ENCODE results near the gene TPRA1. TPM values are rescaled to one million over a fixed set of nuclear protein-coding genes. Genes with fewer than 3 reads are reported as not detected.

The TPRA1 gene
- total RNA-seq, 2 experiments from 2014 or later: 26.6 to 28.0 TPM

- no peak for TF ChIP-seq CTCF (IDR thresholded peaks at IDR 0.05)
- DNase-seq: no peak
- peaks cover 89% of the 10 kb centered on the region for H3K36me3 Mint-ChIP-seq (ENCODE audit: low read depth)
- ChIA-PET POLR2A (interaction anchor here (1.6 to 8.2 kb wide), 2 partner anchors 8 to 16 kb away, joined by 3 to 74 read pairs; partner anchors contain the start of gene MCM2), CTCF (no interaction called here)
- ATAC-seq: no peak
- H3K4me3 Mint-ChIP-seq: no peak overlapping the region
- no peaks in the 10 kb centered on the region for H3K9me3 Mint-ChIP-seq
- no peak overlapping the region for H3K27ac Mint-ChIP-seq
- H3K4me1 Mint-ChIP-seq (ENCODE audit: low read depth): peaks cover 10% of the 10 kb centered on the region
- intact Hi-C loops (cut with micrococcal nuclease): no loop called here
- H3K27me3 Mint-ChIP-seq: no peaks in the 10 kb centered on the region
Observed at GRCh38 chr3:127613406-127613805, 22.9 kb upstream of the TPRA1 start.

- ATAC-seq (no peak), DNase-seq (no peak)
- H3K9me3 Mint-ChIP-seq: no peaks in the 10 kb centered on the region
- no peak for TF ChIP-seq CTCF (IDR thresholded peaks at IDR 0.05)
- H3K36me3 Mint-ChIP-seq (ENCODE audit: low read depth): peaks cover 89% of the 10 kb centered on the region
- intact Hi-C loops (cut with micrococcal nuclease): no loop called here
- H3K27me3 Mint-ChIP-seq: no peaks in the 10 kb centered on the region
- H3K4me3 Mint-ChIP-seq: no peak overlapping the region
- no peak overlapping the region for H3K27ac Mint-ChIP-seq
- CTCF ChIA-PET: no interaction called here
- POLR2A ChIA-PET: interaction anchor here (0.6 to 8.2 kb wide), 3 partner anchors 9 to 25 kb away, joined by 3 to 74 read pairs (median 3); partner anchors contain the start of gene MCM2
- peaks cover 10% of the 10 kb centered on the region for H3K4me1 Mint-ChIP-seq (ENCODE audit: low read depth)
Observed at GRCh38 chr3:127612966-127613365, 22.4 kb upstream of the TPRA1 start.

- ChIA-PET CTCF (interaction anchor here (1.3 kb wide), 1 partner anchor 36 kb away, joined by 4 read pairs; no protein-coding TSS in a partner anchor), POLR2A (interaction anchor here (0.7 to 8.2 kb wide), 9 partner anchors 9 to 345 kb away, joined by 3 to 74 read pairs (median 6); partner anchors contain the start of gene MCM2)
- Mint-ChIP-seq H3K36me3 (ENCODE audit: low read depth) (peaks cover 90% of the 10 kb centered on the region), H3K27me3 (no peaks in the 10 kb centered on the region), H3K4me3 (no peak overlapping the region), H3K4me1 (ENCODE audit: low read depth) (peaks cover 7% of the 10 kb centered on the region), H3K9me3 (no peaks in the 10 kb centered on the region), H3K27ac (no peak overlapping the region)
- intact Hi-C loops (cut with micrococcal nuclease): no loop called here
- no peak for TF ChIP-seq CTCF (IDR thresholded peaks at IDR 0.05)
- no peak for DNase-seq
- ATAC-seq: no peak
Observed at GRCh38 chr3:127611251-127611650, 20.7 kb upstream of the TPRA1 start.

- H3K4me3 Mint-ChIP-seq: no peak overlapping the region
- H3K9me3 Mint-ChIP-seq: no peaks in the 10 kb centered on the region
- DNase-seq: no peak
- H3K4me1 Mint-ChIP-seq (ENCODE audit: low read depth): peaks cover 7% of the 10 kb centered on the region
- peaks cover 88% of the 10 kb centered on the region for H3K36me3 Mint-ChIP-seq (ENCODE audit: low read depth)
- POLR2A ChIA-PET: interaction anchor here (1.5 to 8.2 kb wide), 6 partner anchors 8 to 21 kb away, joined by 6 to 74 read pairs (median 12); partner anchors contain the start of gene MCM2
- TF ChIP-seq CTCF (IDR thresholded peaks at IDR 0.05): no peak
- H3K27me3 Mint-ChIP-seq: no peaks in the 10 kb centered on the region
- H3K27ac Mint-ChIP-seq: no peak overlapping the region
- CTCF ChIA-PET: interaction anchor here (2.8 kb wide), 1 partner anchor 35 kb away, joined by 11 read pairs; no protein-coding TSS in a partner anchor
- intact Hi-C loops (cut with micrococcal nuclease): no loop called here
- no peak for ATAC-seq
Observed at GRCh38 chr3:127610105-127610504, 19.6 kb upstream of the TPRA1 start.

GRCh38 chr3:127608362-127608718, 17.8 kb upstream of the TPRA1 start:
- no peak for TF ChIP-seq CTCF (IDR thresholded peaks at IDR 0.05)
- H3K36me3 Mint-ChIP-seq (ENCODE audit: low read depth): peaks cover 87% of the 10 kb centered on the region
- H3K27ac Mint-ChIP-seq: no peak overlapping the region
- no peaks in the 10 kb centered on the region for H3K27me3 Mint-ChIP-seq
- no peak for DNase-seq
- H3K9me3 Mint-ChIP-seq: no peaks in the 10 kb centered on the region
- POLR2A ChIA-PET: interaction anchor here (0.7 to 8.2 kb wide), 4 partner anchors 11 to 218 kb away, joined by 3 to 74 read pairs (median 26); partner anchors contain the start of gene MCM2
- no peak overlapping the region for H3K4me3 Mint-ChIP-seq
- peaks cover 10% of the 10 kb centered on the region for H3K4me1 Mint-ChIP-seq (ENCODE audit: low read depth)
- intact Hi-C loops (cut with micrococcal nuclease): no loop called here
- ATAC-seq: no peak
- CTCF ChIA-PET: interaction anchor here (2.8 kb wide), 1 partner anchor 33 kb away, joined by 11 read pairs; no protein-coding TSS in a partner anchor

Measured in activated CD8-positive, alpha-beta T cell treated with anti-CD3 and anti-CD28 coated beads for 36 hours (primary cell).